WTC11 (cell line): ENCODE measurements around the gene RAPGEF2. TPM values are rescaled to one million over a fixed set of nuclear protein-coding genes. Genes with fewer than 3 reads are reported as not detected.

Source experiments
- ATAC-seq: fragments of 200-7000 bp; cut with Tn5 transposase; 2 replicates; pipeline ENCODE4 v1.10.0; 2021; ENCODE audit warnings: mild to moderate bottlenecking, moderate library complexity
- CTCF ChIA-PET: fragments of 300-600 bp; sonication (Branson Sonifier 250); formaldehyde crosslinking; loops from one replicate; lab custom pipeline; 2021; ENCODE audit warnings: antibody characterized with exemption; lab: Charles Lee
- POLR2A ChIA-PET: fragments of 350-600 bp; sonication (Branson Sonifier 250); formaldehyde crosslinking; loops from one replicate; lab custom pipeline; 2021; ENCODE audit warnings: antibody characterized with exemption; lab: Charles Lee
- DNase-seq: peaks from one replicate; pipeline ENCODE4 v3.0.0; 2021; ENCODE audit warnings: low spot score
- H3K27ac Mint-ChIP-seq: 2 replicates; pipeline ENCODE4 v1.8.0; 2021; ENCODE audit warnings: mixed read lengths
- H3K27me3 Mint-ChIP-seq: 2 replicates; pipeline ENCODE4 v1.8.0; 2021; ENCODE audit warnings: low read depth, mild to moderate bottlenecking, moderate library complexity, mixed read lengths
- H3K36me3 Mint-ChIP-seq: 2 replicates; pipeline ENCODE4 v1.8.0; 2021; ENCODE audit warnings: mixed read lengths
- H3K4me1 Mint-ChIP-seq: 2 replicates; pipeline ENCODE4 v1.8.0; 2022; ENCODE audit warnings: mixed read lengths
- H3K4me3 Mint-ChIP-seq: 2 replicates; pipeline ENCODE4 v1.8.0; 2021; ENCODE audit warnings: mild to moderate bottlenecking, moderate library complexity, mixed read lengths
- H3K9me3 Mint-ChIP-seq: 2 replicates; pipeline ENCODE4 v1.8.0; 2021; ENCODE audit warnings: mixed read lengths
- AFF4 ChIP-seq: sonication (generic); formaldehyde crosslinking; IDR thresholded peaks from 2 replicates; pipeline ENCODE4 v1.8.1; 2023; ENCODE audit warnings: mild to moderate bottlenecking, missing genetic modification reagents, borderline replicate concordance
- ATF1 ChIP-seq: sonication (generic); formaldehyde crosslinking; IDR thresholded peaks from 2 replicates; pipeline ENCODE4 v1.8.1; 2023; ENCODE audit warnings: mild to moderate bottlenecking, moderate library complexity, missing genetic modification reagents
- CREM ChIP-seq: sonication (generic); formaldehyde crosslinking; IDR thresholded peaks from 2 replicates; pipeline ENCODE4 v1.8.1; 2022; ENCODE audit warnings: mild to moderate bottlenecking, missing genetic modification reagents, moderate library complexity
- E2F1 ChIP-seq: sonication (generic); formaldehyde crosslinking; IDR thresholded peaks from 2 replicates; pipeline ENCODE4 v1.8.0; 2022; ENCODE audit warnings: mild to moderate bottlenecking, missing genetic modification reagents
- E2F5 ChIP-seq: sonication (generic); formaldehyde crosslinking; IDR thresholded peaks from 2 replicates; pipeline ENCODE4 v1.8.1; 2022; ENCODE audit warnings: mild to moderate bottlenecking, moderate library complexity, missing genetic modification reagents
- ERG ChIP-seq: fragments of 250-450 bp; sonication (Bioruptor Pico); IDR thresholded peaks from 2 replicates; pipeline ENCODE4 v1.8.0; 2021; ENCODE audit warnings: mild to moderate bottlenecking
- FOXK1 ChIP-seq: sonication (generic); formaldehyde crosslinking; IDR thresholded peaks from 2 replicates; pipeline ENCODE4 v1.8.0; 2022; ENCODE audit warnings: mild to moderate bottlenecking, moderate library complexity, missing genetic modification reagents
- GTF2I ChIP-seq: fragments of 250-450 bp; sonication (Bioruptor Pico); conservative IDR thresholded peaks from 2 replicates; pipeline ENCODE4 v1.4.0; 2021; ENCODE audit warnings: mild to moderate bottlenecking
- IRF1 ChIP-seq: sonication (generic); formaldehyde crosslinking; IDR thresholded peaks from 2 replicates; pipeline ENCODE4 v1.8.0; 2023; ENCODE audit warnings: missing genetic modification reagents
- MXD4 ChIP-seq: fragments of 250-450 bp; sonication (Bioruptor Pico); IDR thresholded peaks from 2 replicates; pipeline ENCODE4 v1.8.0; 2021; ENCODE audit warnings: mild to moderate bottlenecking, moderate library complexity, borderline replicate concordance
- MYBL2 ChIP-seq: sonication (generic); formaldehyde crosslinking; IDR thresholded peaks from 2 replicates; pipeline ENCODE4 v1.8.1; 2023; ENCODE audit warnings: mild to moderate bottlenecking, moderate library complexity, missing genetic modification reagents
- NR3C1 ChIP-seq: sonication (generic); formaldehyde crosslinking; conservative IDR thresholded peaks from 2 replicates; pipeline ENCODE4 v1.8.1; 2023; ENCODE audit warnings: low read depth, mild to moderate bottlenecking, missing genetic modification reagents
- RELA ChIP-seq: sonication (generic); formaldehyde crosslinking; IDR thresholded peaks from 2 replicates; pipeline ENCODE4 v1.8.1; 2022; ENCODE audit warnings: missing genetic modification reagents, mild to moderate bottlenecking, borderline replicate concordance
- RORB ChIP-seq: fragments of 250-450 bp; sonication (Bioruptor Pico); IDR thresholded peaks from 2 replicates; pipeline ENCODE4 v1.9.0; 2021; ENCODE audit warnings: mild to moderate bottlenecking
- SMAD4 ChIP-seq: sonication (generic); formaldehyde crosslinking; IDR thresholded peaks from 2 replicates; pipeline ENCODE4 v1.8.0; 2022; ENCODE audit warnings: mild to moderate bottlenecking, missing genetic modification reagents
- SP1 ChIP-seq: sonication (generic); formaldehyde crosslinking; conservative IDR thresholded peaks from 2 replicates; pipeline ENCODE4 v1.8.1; 2022; ENCODE audit warnings: missing genetic modification reagents
- ZNF121 ChIP-seq: sonication (generic); formaldehyde crosslinking; IDR thresholded peaks from 2 replicates; pipeline ENCODE4 v1.8.0; 2023; ENCODE audit warnings: missing genetic modification reagents
- ZNF396 ChIP-seq: fragments of 250-450 bp; sonication (Bioruptor Pico); IDR thresholded peaks from 2 replicates; pipeline ENCODE4 v1.8.0; 2021; ENCODE audit warnings: mild to moderate bottlenecking, moderate library complexity, borderline replicate concordance
- ZNF512 ChIP-seq: sonication (generic); formaldehyde crosslinking; IDR thresholded peaks from 2 replicates; pipeline ENCODE4 v1.8.1; 2022; ENCODE audit warnings: missing genetic modification reagents, borderline replicate concordance
- ZNF671 ChIP-seq: fragments of 250-450 bp; sonication (Bioruptor Pico); IDR thresholded peaks from 2 replicates; pipeline ENCODE4 v1.8.0; 2021; ENCODE audit warnings: mild to moderate bottlenecking
- total RNA-seq: library from RNA; stranded (reverse); gene quantifications from 3 replicates; pipeline ENCODE4 v1.2.3, GENCODE V29; 2021
- TF ChIP-seq, protein P1 (sequence below): sonication (generic); formaldehyde crosslinking; IDR thresholded peaks from 2 replicates; pipeline ENCODE4 v1.8.0; 2022; ENCODE audit warnings: mild to moderate bottlenecking, missing genetic modification reagents
- TF ChIP-seq, protein P2 (sequence below): sonication (generic); formaldehyde crosslinking; IDR thresholded peaks from 2 replicates; pipeline ENCODE4 v1.8.0; 2022; ENCODE audit warnings: mild to moderate bottlenecking, missing genetic modification reagents

Gene RAPGEF2
- total RNA-seq, 1 experiment from 2014 or later: 40.6 TPM

DNA sequence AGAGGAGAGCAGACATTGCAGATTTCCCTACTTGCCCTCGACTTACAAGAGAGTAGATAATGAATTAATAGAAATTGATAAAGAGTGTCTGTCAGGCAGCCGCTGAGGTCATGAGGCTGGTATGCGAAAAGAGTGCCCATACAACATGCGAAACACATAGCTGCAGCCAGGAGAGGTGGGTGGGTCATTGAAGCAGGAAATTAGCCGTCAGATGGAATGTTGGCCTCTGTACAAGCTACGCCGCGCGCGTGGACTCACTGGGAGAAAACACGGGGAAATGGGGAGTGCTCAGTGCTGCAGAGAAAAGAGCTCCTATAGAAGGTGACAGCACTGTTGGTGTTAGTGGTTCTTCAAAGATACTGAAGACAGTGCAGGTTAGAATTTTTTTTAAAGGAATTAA lies 125.1 kb downstream of the RAPGEF2 start (continued):
- TF ChIP-seq CREM (CRISPR knock-in tag): no peak
- no peak for TF ChIP-seq NR3C1 (CRISPR knock-in tag)
- TF ChIP-seq SMAD4: no peak
- no peak for TF ChIP-seq RORB
- TF ChIP-seq ZNF671 (CRISPR knock-in tag): no peak
- TF ChIP-seq, all 79 proteins: peak for 0

- ChIA-PET CTCF (no interaction called here), POLR2A (no interaction called here)
- Mint-ChIP-seq H3K36me3 (0 out of 2 replicates have a peak, but pooled peaks cover 3% of the 10 kb centered on the region), H3K9me3 (peaks cover 6% of the 10 kb centered on the region), H3K4me1 (peaks cover 60% of the 10 kb centered on the region), H3K27ac (peak overlapping the region; percentile 65), H3K4me3 (no peak overlapping the region), H3K27me3 (no peaks in the 10 kb centered on the region)
- no peak for TF ChIP-seq IRF1 (CRISPR knock-in tag)
- TF ChIP-seq SP1 (CRISPR knock-in tag): no peak
- TF ChIP-seq RELA: no peak
- no peak for TF ChIP-seq ZNF121
- no peak for TF ChIP-seq ZNF512 (CRISPR knock-in tag)
- TF ChIP-seq ATF1 (CRISPR knock-in tag): no peak
- TF ChIP-seq, protein P1, sequence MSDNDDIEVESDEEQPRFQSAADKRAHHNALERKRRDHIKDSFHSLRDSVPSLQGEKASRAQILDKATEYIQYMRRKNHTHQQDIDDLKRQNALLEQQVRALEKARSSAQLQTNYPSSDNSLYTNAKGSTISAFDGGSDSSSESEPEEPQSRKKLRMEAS: no peak
- TF ChIP-seq E2F5: no peak
- TF ChIP-seq, protein P2, sequence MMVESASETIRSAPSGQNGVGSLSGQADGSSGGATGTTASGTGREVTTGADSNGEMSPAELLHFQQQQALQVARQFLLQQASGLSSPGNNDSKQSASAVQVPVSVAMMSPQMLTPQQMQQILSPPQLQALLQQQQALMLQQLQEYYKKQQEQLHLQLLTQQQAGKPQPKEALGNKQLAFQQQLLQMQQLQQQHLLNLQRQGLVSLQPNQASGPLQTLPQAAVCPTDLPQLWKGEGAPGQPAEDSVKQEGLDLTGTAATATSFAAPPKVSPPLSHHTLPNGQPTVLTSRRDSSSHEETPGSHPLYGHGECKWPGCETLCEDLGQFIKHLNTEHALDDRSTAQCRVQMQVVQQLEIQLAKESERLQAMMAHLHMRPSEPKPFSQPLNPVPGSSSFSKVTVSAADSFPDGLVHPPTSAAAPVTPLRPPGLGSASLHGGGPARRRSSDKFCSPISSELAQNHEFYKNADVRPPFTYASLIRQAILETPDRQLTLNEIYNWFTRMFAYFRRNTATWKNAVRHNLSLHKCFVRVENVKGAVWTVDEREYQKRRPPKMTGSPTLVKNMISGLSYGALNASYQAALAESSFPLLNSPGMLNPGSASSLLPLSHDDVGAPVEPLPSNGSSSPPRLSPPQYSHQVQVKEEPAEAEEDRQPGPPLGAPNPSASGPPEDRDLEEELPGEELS (CRISPR knock-in tag): no peak
- TF ChIP-seq ERG (CRISPR knock-in tag): no peak
- no peak for TF ChIP-seq FOXK1 (CRISPR knock-in tag)
- TF ChIP-seq ZNF396: no peak
- no peak for TF ChIP-seq RORB
- TF ChIP-seq GTF2I: no peak
- no peak for TF ChIP-seq MYBL2 (CRISPR knock-in tag)
- TF ChIP-seq AFF4 (CRISPR knock-in tag): no peak
- TF ChIP-seq NR3C1 (CRISPR knock-in tag): no peak
- no peak for TF ChIP-seq E2F1 (CRISPR knock-in tag)
- no peak for TF ChIP-seq MXD4 (CRISPR knock-in tag)
- DNase-seq: no peak
- peak; percentile 79 for ATAC-seq
Observed at GRCh38 chr4:159229164-159229563, 126.3 kb downstream of the RAPGEF2 start.
